HG03565 (cell line): Measurements from ENCODE around the gene DNAAF8.
A peak's percentile ranks its signal among the peaks of the same experiment; 100 is the strongest.
"Not testable (repeated sequence)": the region's sequence is repeated elsewhere in the genome, so short reads cannot be mapped to it uniquely, and the experiment has no call there.

Experiments used
- ATAC-seq: cut with Tn5 transposase; IDR thresholded peaks from one replicate; pipeline ENCODE4 v1.9.1; 2021; ENCODE audit warnings: mild to moderate bottlenecking, moderate library complexity; ENCODE audit not compliant: unreplicated experiment

Gene DNAAF8

DNA sequence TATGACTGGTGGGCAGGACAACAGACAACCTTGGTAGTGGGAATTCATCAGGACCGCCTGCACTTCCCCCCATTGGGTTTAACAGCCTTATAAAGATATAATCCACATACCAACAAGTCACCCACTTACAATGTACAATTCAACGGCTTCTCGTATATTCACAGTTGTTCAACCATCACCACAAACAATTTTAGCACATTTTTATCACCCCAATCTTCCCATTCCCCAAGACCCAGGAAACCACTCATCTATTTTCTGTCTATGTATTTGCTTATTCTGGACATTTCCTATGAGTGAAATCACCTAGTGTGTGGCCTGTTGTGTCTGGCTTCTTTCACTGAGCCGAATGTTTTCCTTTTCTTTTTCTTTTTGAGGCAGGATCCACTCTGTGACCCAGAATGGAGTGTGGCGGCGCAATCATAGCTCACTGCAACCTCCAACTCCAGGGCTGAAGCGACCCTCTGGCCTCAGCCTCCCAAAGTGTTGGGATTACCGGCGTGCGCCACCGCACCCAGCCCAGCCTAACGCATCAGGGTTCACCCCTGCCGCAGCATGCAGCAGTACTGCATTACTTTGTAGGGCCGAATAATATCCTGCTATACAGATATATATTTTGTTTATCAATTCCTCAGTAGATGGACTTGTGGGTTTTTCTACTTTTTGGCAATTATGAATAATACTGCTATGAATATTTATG is 11.1 kb upstream of the DNAAF8 start:
- no peak for ATAC-seq

DNA sequence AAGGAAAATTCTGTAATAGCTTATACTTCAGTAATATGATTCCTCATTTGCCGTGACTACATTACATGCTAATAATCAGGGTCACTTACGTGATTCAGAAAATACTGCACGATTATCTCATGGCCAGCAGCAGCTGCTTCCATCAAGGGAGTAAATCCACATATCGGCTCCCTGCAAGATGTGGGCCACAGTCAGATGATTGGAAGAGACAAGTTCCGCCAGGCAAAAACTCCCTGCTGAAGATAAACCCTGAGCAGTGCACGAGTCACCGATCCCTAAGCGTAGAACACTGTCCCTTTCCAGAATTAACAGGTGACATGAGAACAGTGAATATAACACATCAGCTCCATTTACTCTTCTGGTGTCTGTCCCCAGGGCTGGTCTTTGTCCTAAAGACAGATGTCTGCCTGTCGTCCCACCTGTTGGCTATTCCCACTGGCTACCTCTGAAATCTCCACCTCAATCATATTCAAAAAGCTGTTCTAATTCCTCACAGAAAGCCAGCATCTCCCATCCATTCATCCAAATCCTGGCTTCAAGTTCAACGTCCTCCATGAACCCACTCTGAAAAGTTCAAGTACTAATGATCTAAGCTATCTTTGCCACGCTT is 9.6 kb upstream of the DNAAF8 start:
- no peak for ATAC-seq

DNA sequence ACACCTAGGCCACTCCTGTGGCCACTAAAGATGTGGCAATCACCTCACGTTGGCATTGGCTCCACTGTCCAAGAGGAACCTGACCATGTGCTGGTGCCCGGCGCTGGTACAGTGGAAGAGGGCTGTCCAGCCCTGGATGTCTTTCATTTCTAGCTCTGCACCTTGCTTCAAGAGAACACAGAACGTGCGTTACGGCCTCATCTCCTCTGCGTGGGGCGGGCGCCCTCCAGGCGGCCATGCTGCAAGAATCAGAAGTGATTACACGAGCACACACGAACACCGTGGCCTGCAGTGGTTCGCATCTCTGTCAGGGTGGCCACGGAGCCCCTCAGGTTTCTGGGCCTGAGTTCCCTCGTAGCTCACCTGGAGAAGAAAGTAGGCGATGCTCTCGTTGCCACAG is 7.7 kb upstream of the DNAAF8 start:
- no peak for ATAC-seq

DNA sequence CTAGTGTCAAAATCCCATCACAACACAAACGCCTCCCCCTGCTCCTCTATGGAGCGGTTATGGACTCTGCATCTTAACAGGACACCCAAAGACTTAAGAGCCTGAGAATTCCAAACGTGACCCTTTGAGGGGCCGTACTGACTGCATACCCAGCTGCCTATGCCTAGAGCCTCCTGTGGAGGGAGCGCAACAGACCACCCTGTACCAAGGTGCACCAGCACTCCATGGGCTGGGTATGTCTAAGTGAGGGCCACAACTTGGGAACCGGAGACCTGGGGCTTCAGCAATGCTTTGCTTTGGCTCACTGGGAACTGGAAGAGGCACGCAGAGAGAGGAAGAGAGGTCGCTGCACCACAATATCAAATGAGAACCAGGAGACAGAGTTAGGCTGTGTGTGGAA is 5.7 kb upstream of the DNAAF8 start:
- ATAC-seq, result no peak

DNA sequence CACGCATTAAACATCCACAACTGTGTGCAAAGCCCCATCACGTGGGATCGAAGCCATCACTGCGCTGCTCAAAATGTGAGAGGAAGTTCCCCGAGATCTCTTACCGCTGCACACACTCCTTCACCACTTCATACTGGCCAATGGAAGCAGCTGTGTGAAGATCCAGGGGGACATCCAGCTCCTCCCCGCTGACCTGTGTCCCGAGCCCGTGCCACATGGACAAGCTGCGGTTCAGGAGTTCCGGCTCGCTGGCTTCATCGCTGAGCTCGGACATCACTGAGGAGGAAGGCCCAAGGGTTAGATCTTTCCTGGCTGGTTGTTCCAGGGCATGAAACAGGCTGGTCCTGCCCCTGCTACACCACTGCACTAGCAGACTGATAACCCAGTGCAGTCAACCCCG is 4.5 kb upstream of the DNAAF8 start:
- no peak for ATAC-seq

DNA sequence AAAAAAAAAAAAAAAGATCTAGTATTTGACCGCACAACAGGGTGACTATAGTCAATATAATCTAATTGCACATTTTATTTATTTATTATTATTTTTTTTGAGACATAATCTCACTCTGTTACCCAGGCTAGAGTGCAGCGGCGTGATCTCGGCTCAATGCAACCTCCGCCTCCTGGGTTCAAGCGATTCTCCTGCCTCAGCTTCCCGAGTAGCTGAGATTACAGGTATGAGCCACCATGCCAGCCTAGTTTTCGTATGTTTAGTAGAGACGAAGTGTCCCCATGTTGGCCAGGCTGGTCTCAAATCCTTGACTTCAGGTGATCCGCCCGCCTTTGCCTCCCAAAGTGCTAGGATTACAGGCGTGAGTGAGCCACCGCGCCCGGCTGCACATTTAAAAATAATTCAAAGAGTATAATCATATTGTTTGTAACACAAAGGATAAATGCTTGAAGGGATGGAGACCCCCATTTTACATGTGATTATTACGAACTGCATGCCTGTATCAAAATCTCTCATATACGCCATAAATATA is 1.1 kb upstream of the DNAAF8 start:
- no peak for ATAC-seq

DNA sequence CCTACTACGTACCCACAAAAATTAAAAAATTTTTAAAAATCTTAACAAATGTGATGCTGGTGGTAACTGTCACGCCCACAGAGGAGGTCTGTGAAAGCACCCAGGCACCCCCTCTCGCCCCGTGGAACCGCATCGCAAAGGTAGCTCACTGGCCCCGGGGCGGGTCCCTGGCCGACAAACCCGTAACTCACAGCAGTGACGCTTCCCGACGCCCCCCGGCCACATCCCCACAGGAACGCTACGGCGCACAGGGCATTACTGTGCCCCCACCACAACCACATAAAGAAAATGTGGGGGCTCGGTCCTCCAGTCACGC is 632 bp upstream of the DNAAF8 start:
- ATAC-seq, result peak; percentile 6

- peak; percentile 32 for ATAC-seq
Measured at GRCh38 chr16:4734730-4735535, 596 bp downstream of the DNAAF8 start.

DNA sequence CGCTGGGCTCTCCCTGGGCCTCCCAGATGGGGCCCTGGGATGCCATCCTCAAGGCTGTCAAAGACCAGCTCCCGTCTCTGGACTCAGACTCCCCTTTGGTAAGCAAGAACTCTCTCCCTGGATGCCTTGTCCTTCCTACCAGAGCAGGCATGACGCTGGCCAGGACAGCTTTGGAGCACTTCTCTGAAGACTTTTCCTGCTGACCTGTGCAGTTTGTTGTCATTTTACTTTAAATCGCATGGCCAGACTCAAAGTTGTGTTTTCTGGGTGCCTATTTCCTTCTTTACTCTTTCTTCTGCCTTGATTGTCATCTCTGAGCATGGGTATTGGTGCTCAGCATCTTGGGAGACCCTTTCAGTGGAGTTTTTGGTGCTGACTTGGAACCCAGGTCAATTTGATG is 2.2 kb downstream of the DNAAF8 start:
- ATAC-seq, result no peak

- no peak for ATAC-seq
Measured at GRCh38 chr16:4737545-4737944, 3.2 kb downstream of the DNAAF8 start.

DNA sequence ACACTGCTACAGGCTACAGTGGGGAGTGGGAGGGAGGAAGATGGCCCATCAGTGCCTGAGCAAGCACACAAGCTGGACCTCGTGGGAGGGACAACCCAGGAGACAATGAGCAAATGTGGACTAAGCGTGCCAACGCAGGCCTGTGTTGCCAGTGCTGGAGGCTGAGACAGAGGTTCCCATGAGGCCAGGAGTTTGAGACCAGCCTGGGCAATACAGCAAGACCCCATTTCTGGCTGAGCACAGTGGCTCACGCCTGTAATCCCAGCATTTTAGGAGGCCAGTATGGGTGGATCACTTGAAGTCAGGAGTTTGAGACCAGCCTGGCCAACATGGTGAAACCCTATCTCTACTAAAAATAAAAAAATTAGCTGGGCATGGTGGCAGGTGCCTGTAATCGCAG is 4.0 kb downstream of the DNAAF8 start:
- ATAC-seq, result not testable (repeated sequence)

GRCh38 chr16:4743226-4743878 is 9.0 kb downstream of the DNAAF8 start:
- ATAC-seq, result no peak

GRCh38 chr16:4744555-4745273 is 10.4 kb downstream of the DNAAF8 start:
- no peak for ATAC-seq

GRCh38 chr16:4745274-4745569 is 10.9 kb downstream of the DNAAF8 start:
- ATAC-seq, result no peak

DNA sequence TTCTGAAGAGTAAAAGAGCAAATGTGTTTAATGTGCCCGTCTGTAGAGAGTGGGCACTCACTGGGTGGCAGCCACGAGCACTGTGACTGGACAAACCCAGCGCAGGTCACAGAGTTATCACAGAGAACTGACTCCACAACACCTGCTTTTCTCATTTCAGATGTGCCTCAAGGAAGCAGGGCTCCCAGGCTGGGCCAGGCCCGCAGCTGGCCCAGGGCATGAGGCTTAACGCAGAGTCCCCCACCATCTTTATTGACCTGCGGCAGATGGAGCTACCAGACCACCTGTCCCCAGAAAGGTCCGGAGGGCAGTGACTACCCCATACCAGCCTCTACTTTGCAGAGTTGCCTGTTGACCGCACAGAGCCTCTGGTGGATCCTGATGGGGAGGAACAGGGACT is 11.9 kb downstream of the DNAAF8 start:
- ATAC-seq, result no peak

- no peak for ATAC-seq
Measured at GRCh38 chr16:4746991-4747574, 12.7 kb downstream of the DNAAF8 start.

- ATAC-seq, result no peak
Measured at GRCh38 chr16:4747906-4748681, 13.8 kb downstream of the DNAAF8 start.

DNA sequence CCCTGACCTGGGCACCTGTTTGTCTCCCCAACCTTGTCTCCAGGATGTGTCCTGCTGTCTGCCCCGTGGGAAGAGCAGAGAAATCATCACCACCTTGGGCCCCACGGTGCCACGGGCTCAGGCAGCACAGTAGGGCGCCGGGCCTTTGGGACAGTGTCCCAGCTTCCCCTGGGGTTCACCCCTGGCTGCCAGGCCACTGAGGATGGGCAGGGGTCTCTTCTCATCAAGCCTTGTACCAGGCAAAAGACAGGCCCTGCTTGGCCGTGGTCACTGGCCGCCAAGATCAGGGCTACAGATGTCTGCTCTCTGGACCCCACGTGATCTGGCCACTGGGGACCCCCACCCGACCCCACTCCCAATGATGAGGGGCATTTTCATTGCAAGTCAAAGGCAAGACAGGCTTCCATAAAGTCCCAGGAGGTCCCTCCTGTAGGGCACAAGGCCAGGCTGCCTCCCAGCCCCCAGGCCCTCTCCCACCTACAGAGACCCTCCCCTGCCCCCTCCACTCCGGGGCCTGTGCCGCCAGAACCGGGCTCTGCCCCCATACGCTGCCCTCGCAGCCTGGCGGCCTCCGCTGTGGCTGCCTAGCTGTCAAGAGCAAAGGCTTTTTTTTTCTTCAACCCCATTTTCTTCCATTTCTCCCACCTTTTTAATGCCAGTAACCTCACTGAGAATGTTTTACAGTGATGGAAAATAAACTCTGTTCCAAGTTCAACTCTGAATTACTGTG is 14.5 kb downstream of the DNAAF8 start:
- no peak for ATAC-seq

DNA sequence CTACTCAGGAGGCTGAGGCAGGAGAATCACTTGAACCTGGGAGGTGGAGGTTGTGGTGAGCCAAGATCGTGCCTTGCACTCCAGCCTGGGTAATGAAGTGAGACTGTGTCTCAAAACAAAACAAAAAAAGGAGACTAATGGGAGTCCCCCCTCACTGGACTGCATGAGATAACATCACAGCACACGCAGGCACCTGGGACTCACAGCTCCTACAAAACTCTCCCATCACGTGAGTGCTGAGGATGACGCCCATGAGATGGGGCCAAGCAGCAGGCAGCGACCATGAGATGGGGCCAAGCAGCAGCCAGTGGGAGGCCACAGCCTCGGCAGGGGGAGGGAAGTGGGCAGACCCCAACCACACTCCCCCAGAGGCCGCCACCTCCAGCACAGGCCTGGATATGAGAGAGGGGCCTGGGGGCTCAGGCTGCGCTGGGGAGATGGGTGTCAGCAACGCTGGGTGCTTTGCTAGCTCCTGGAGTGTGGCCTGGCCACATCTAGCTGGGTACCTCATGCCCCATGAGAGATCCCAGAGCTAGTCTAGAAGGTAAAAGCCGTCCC is 15.4 kb downstream of the DNAAF8 start:
- ATAC-seq, result no peak
